Lower leg skin (tissue), 4 donors: ENCODE data around the gene APLNR. TPM values are rescaled to one million over a fixed set of nuclear protein-coding genes. Genes with fewer than 3 reads are reported as not detected.

ENCODE experiments used
- DNase-seq, 2 donors: peaks; one replicate each; pipeline ENCODE4 v3.0.0-alpha.2; 2019; ENCODE audit warnings: low spot score in 2 of 2
- H3K4me3 ChIP-seq: fragments of 200-600 bp; sonication (generic); 2 replicates; pipeline ENCODE4 v1.5.1; 2017; ENCODE audit warnings: mild to moderate bottlenecking, low read depth; ENCODE audit not compliant: poor library complexity, severe bottlenecking
- POLR2A ChIP-seq, 2 donors: fragments of 450-650 bp; IDR thresholded peaks; one replicate each; pipeline ENCODE4 v1.6.1; 2016 to 2017; ENCODE audit warnings: antibody characterized with exemption in 2 of 2, mild to moderate bottlenecking in 1 of 2, moderate library complexity in 1 of 2
- WGBS, 2 donors: methylation state at CpG; one replicate each; pipeline ENCODE4 v1.1.5; 2018; 5-methylcytosine and 5-hydroxymethylcytosine counted together
- intact Hi-C: fragments of 100-400 bp; cut with DNase I; formaldehyde crosslinking; loops from one replicate; pipeline ENCODE4 v1.15.0; 2023; ENCODE audit warnings: low total_unique reads
- total RNA-seq, 4 donors: library from RNA; depleted of rRNA; stranded (reverse); fragments of >200 nt; gene quantifications; one replicate each; pipeline ENCODE4 v1.1.0, GENCODE V29; 2016
- TF ChIP-seq, protein P1 (sequence below), 3 donors: fragments of 450-650 bp; IDR thresholded peaks; one replicate each; pipeline ENCODE4 v1.5.1; 2016; ENCODE audit warnings: antibody characterized with exemption in 3 of 3, mild to moderate bottlenecking in 3 of 3, moderate library complexity in 2 of 3

APLNR gene
- total RNA-seq, 4 donors from 2014 or later: 0.17 to 1.6 (median 0.82) TPM

DNA sequence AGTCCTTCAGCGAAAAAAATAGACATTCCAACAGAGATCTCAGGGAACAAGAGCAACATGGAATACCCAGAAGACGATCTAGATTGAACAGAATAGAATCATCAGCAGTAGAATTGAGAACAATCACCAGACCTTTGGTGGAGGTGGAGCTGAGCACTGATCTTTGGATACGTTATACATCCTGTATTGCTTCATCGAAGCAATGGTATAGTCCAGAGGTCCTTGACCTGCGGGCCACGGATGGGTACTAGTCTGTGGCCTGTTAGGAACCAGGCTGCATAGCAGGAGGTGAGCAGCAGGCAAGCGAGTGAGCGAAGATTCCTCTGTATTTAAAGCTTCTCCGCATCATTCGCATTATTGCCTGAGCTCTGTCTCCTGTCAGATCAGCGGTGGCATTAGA is 37.7 kb downstream of the APLNR start:
- TF ChIP-seq, protein P1, sequence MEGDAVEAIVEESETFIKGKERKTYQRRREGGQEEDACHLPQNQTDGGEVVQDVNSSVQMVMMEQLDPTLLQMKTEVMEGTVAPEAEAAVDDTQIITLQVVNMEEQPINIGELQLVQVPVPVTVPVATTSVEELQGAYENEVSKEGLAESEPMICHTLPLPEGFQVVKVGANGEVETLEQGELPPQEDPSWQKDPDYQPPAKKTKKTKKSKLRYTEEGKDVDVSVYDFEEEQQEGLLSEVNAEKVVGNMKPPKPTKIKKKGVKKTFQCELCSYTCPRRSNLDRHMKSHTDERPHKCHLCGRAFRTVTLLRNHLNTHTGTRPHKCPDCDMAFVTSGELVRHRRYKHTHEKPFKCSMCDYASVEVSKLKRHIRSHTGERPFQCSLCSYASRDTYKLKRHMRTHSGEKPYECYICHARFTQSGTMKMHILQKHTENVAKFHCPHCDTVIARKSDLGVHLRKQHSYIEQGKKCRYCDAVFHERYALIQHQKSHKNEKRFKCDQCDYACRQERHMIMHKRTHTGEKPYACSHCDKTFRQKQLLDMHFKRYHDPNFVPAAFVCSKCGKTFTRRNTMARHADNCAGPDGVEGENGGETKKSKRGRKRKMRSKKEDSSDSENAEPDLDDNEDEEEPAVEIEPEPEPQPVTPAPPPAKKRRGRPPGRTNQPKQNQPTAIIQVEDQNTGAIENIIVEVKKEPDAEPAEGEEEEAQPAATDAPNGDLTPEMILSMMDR (IDR thresholded peaks at IDR 0.05): no peak
- no peak for TF ChIP-seq POLR2A (IDR thresholded peaks at IDR 0.05)
- intact Hi-C loops: no loop called here
- H3K4me3 ChIP-seq: no peak overlapping the region
- DNase-seq: no peak
- WGBS, 2 donors: 91 to 92% methylated on average over 11 of the region's 11 CpGs

DNA sequence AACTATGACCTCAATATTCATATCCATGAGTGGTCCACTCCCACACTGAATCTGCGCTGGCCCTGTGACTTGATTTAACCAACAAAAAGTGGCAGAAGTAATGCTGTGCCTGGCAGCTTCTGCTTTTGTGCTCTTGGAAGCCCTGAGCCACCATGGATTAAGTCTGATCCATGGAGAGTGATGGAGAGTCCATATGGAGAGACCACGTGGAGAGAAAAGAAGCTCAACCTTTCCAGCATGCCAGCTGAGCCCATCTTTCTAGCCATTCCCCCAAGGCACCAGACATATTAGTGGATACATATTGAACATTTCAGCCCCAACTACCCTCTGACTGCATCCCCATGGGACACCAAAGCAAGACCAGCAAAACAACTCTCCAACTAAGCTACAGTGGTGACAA is 39.3 kb downstream of the APLNR start:
- WGBS, 2 donors: 85 to 92% methylated on average over 2 of the region's 2 CpGs
- intact Hi-C loops: no loop called here
- no peak overlapping the region for H3K4me3 ChIP-seq
- no peak for TF ChIP-seq POLR2A (IDR thresholded peaks at IDR 0.05)
- TF ChIP-seq, protein P1 (IDR thresholded peaks at IDR 0.05): no peak
- no peak for DNase-seq

DNA sequence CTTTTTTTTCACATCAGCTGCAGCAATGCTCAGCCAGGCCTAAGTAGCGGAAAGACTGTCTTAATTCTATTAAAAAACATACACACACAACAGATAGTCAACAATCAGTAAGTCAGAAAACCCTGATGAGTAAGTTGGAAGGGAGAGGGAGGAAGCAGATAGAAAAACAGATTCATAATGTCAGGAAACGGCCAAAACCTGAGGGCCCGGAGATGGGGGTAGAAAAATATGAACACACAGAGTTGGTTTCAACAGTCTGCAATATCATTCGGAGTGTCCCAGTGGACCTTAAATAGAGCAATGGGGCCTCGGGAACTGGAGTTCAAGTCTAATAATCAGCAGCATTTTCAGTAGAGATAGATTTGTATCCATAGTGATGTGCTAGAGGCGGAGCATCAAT is 40.5 kb downstream of the APLNR start:
- TF ChIP-seq, protein P1 (IDR thresholded peaks at IDR 0.05): no peak
- TF ChIP-seq POLR2A (IDR thresholded peaks at IDR 0.05): no peak
- DNase-seq: no peak
- WGBS, 2 donors: 70 to 82% methylated on average over 6 of the region's 6 CpGs
- H3K4me3 ChIP-seq: no peak overlapping the region
- intact Hi-C loops: no loop called here

DNA sequence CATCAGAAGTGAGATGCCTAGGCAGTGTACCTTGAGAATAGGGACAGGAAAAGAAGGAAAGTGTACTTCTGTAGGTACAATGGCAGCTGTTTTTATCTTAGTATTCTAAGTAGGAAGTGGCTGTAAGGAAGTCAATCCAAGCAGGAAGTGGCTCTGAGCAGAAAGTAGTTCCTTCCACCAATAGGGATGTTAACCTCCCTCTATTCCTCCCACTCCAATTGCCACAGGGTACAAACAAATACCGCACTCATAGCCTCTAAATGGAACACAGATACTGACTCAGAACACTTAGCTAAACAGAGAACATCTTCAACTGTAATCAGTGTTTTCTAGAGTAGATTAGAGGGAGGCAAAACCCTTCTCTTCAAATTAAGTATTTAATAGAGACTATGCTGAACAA is 44.7 kb downstream of the APLNR start:
- WGBS, 2 donors: 35 to 59% methylated on average over 1 of the region's 1 CpG
- TF ChIP-seq POLR2A (IDR thresholded peaks at IDR 0.05): no peak
- TF ChIP-seq, protein P1 (IDR thresholded peaks at IDR 0.05): no peak
- no peak overlapping the region for H3K4me3 ChIP-seq
- DNase-seq: no peak
- intact Hi-C loops: no loop called here

DNA sequence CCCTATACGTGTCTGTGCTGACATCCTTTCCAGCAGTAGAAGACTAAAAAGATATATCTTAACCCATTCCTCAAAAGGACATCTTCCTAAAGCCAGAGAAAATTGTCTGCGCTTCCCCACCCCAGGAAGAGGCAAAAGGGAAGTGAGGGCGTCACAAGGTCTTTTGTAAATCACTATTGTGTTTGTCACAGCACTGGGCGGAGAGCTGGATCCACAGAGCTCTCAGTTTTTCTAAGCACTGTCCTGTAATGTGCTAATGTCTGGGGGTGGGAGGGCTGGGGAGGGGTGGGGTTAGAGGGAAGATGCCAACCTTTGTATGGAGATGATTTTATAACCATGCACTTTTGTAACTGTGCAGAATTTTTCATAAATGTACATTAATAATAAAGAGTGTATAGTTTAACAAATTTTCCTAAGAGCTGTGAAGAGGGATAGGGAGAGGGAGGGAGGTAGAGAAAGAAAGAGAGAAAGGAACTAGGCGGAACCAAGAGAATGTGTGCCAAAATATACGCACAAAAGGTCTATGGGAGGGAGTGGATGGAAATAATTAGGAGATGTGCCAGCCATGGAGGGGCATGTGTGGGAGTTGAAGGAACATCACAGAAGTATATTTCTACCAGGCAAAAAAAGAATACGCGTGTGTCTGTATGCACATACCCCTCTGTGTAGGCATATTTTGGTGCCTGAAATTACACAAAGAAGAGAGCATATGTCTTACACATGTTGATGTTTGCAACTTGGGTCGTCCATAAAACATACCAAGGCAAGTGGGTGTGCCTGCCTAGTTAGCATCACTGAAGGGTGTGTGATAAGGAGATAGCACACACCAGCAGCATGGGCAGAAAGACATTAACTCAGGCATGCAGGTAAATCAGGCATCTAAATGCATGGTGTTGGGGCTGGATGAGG is 45.5 kb downstream of the APLNR start:
- no peak overlapping the region for H3K4me3 ChIP-seq
- intact Hi-C loops: no loop called here
- no peak for DNase-seq
- WGBS, 2 donors: 49 to 57% methylated on average over 9 of the region's 9 CpGs
- TF ChIP-seq, protein P1 (IDR thresholded peaks at IDR 0.05): no peak
- TF ChIP-seq POLR2A (IDR thresholded peaks at IDR 0.05): no peak
